ENCODE data around the gene TNFSF10.

- no peak for TF ChIP-seq CTCF (IDR thresholded peaks at IDR 0.05)
- TF ChIP-seq POLR2AphosphoS5 (IDR thresholded peaks at IDR 0.05) = no peak
Observed at GRCh38 chr3:172552607-172553006, 29.4 kb upstream of the TNFSF10 start.

Measured in sigmoid colon (tissue), 4 donors.